MM.1S (cell line): ENCODE measurements around the gene EXOC4.

Experiments used
- DNase-seq: peaks from one replicate; pipeline ENCODE4 v3.0.0-alpha.2; 2015
- H2AFZ ChIP-seq: fragments of 300-600 bp; sonication (generic); 2 replicates; pipeline ENCODE4 v1.6.0; 2016; ENCODE audit warnings: antibody characterized with exemption, low read length
- H3F3A ChIP-seq: fragments of 300-600 bp; sonication (generic); 2 replicates; pipeline ENCODE4 v1.6.1; 2016; ENCODE audit warnings: mild to moderate bottlenecking, antibody characterized with exemption, low read length, moderate library complexity, mixed read lengths; ENCODE audit not compliant: insufficient read depth
- H3K27ac ChIP-seq: fragments of 300-600 bp; sonication (generic); 2 replicates; pipeline ENCODE4 v1.5.1; 2016; ENCODE audit warnings: mild to moderate bottlenecking, low read length
- H3K27me3 ChIP-seq: fragments of 300-600 bp; sonication (generic); replicated peaks from 2 replicates; pipeline ENCODE4 v1.6.0; 2016; ENCODE audit warnings: low read length; ENCODE audit not compliant: insufficient read depth
- H3K36me3 ChIP-seq: fragments of 300-600 bp; sonication (generic); replicated peaks from 2 replicates; pipeline ENCODE4 v1.6.1; 2016; ENCODE audit warnings: mild to moderate bottlenecking, low read length, mixed read lengths; ENCODE audit not compliant: insufficient read depth
- H3K4me1 ChIP-seq: fragments of 300-600 bp; sonication (generic); 2 replicates; pipeline ENCODE4 v1.6.1; 2016; ENCODE audit warnings: low read length, mixed read lengths
- H3K4me2 ChIP-seq: fragments of 300-600 bp; sonication (generic); 2 replicates; pipeline ENCODE4 v1.6.0; 2016; ENCODE audit warnings: low read depth, low read length
- H3K4me3 ChIP-seq: fragments of 300-600 bp; sonication (generic); 2 replicates; pipeline ENCODE4 v1.5.1; 2016; ENCODE audit warnings: low read length, mixed read lengths
- H3K79me2 ChIP-seq: fragments of 300-600 bp; sonication (generic); 2 replicates; pipeline ENCODE4 v1.6.1; 2016; ENCODE audit warnings: mixed run types, low read length, mixed read lengths
- H3K9ac ChIP-seq: fragments of 300-600 bp; sonication (generic); 2 replicates; pipeline ENCODE4 v1.6.1; 2016; ENCODE audit warnings: low read length, mixed read lengths
- H3K9me2 ChIP-seq: fragments of 300-600 bp; sonication (generic); replicated peaks from 2 replicates; pipeline ENCODE4 v1.6.1; 2016; ENCODE audit warnings: mild to moderate bottlenecking, low read length, mixed read lengths; ENCODE audit not compliant: insufficient read depth
- H3K9me3 ChIP-seq: fragments of 300-600 bp; sonication (generic); replicated peaks from 2 replicates; pipeline ENCODE4 v1.6.1; 2016; ENCODE audit warnings: mild to moderate bottlenecking, low read length, mixed read lengths; ENCODE audit not compliant: insufficient read depth
- H4K20me1 ChIP-seq: fragments of 300-600 bp; sonication (generic); 2 replicates; pipeline ENCODE4 v1.6.1; 2016; ENCODE audit warnings: mild to moderate bottlenecking, low read length, moderate library complexity, mixed read lengths; ENCODE audit not compliant: insufficient read depth
- CTCF ChIP-seq: fragments of 300-600 bp; sonication (generic); IDR thresholded peaks from 2 replicates; pipeline ENCODE4 v1.5.1; 2016; ENCODE audit warnings: antibody characterized with exemption, low read length, mixed read lengths
- EZH2 ChIP-seq: fragments of 300-600 bp; sonication (generic); optimal IDR thresholded peaks from 2 replicates; pipeline ENCODE3; 2017; ENCODE audit warnings: low read depth, mild to moderate bottlenecking, antibody characterized with exemption, low read length, mixed read lengths
- EZH2phosphoT487 ChIP-seq: fragments of 300-600 bp; sonication (generic); IDR thresholded peaks from 2 replicates; pipeline ENCODE4 v1.6.1; 2018; ENCODE audit warnings: antibody characterized with exemption, low read length

EXOC4 gene

DNA sequence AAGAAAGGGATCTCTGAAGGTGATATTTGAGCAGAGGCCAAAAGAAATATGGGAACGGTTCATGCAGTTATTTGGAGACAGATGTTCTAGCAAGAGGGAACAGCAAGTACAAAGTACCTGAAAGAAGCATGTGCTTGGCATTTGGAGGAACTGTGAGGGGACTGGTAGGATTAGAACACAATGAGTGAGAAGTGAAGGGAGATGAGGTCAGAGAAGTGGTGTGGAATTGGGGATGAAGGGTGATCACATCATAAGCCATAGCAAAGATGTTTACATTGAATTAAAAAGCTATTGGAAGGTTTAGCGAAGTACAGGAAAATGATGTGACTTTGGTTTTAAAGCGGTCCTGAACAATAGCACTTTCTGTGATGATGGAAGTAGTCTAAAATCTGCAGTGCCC is 471.8 kb downstream of the EXOC4 start:
- no peak overlapping the region for H3K9ac ChIP-seq
- no peaks in the 10 kb centered on the region for H3K27me3 ChIP-seq
- TF ChIP-seq EZH2phosphoT487 (no peak), EZH2 (no peak), CTCF (no peak)
- H3K4me1 ChIP-seq, result no peaks in the 10 kb centered on the region
- H3K36me3 ChIP-seq, result no peaks in the 10 kb centered on the region
- H3K4me3 ChIP-seq, result no peak overlapping the region
- DNase-seq, result no peak
- H3F3A ChIP-seq, result no peaks in the 10 kb centered on the region
- H3K9me2 ChIP-seq, result no peaks in the 10 kb centered on the region
- no peak overlapping the region for H2AFZ ChIP-seq
- H4K20me1 ChIP-seq, result no peaks in the 10 kb centered on the region
- H3K9me3 ChIP-seq, result no peaks in the 10 kb centered on the region
- no peaks in the 10 kb centered on the region for H3K79me2 ChIP-seq
- H3K4me2 ChIP-seq, result no peak overlapping the region
- no peak overlapping the region for H3K27ac ChIP-seq

GRCh38 chr7:133727476-133728214 is 474.8 kb downstream of the EXOC4 start:
- no peak for TF ChIP-seq EZH2
- no peak for TF ChIP-seq CTCF
- TF ChIP-seq EZH2phosphoT487, result no peak
- no peak overlapping the region for H3K4me2 ChIP-seq
- H3K4me3 ChIP-seq, result no peak overlapping the region
- H3K27ac ChIP-seq, result no peak overlapping the region
- no peaks in the 10 kb centered on the region for H3K27me3 ChIP-seq
- no peak overlapping the region for H2AFZ ChIP-seq
- no peaks in the 10 kb centered on the region for H4K20me1 ChIP-seq
- no peaks in the 10 kb centered on the region for H3F3A ChIP-seq
- H3K9me2 ChIP-seq, result no peaks in the 10 kb centered on the region
- no peaks in the 10 kb centered on the region for H3K36me3 ChIP-seq
- H3K4me1 ChIP-seq, result no peaks in the 10 kb centered on the region
- H3K9me3 ChIP-seq, result no peaks in the 10 kb centered on the region
- no peak for DNase-seq
- no peak overlapping the region for H3K9ac ChIP-seq
- no peaks in the 10 kb centered on the region for H3K79me2 ChIP-seq

DNA sequence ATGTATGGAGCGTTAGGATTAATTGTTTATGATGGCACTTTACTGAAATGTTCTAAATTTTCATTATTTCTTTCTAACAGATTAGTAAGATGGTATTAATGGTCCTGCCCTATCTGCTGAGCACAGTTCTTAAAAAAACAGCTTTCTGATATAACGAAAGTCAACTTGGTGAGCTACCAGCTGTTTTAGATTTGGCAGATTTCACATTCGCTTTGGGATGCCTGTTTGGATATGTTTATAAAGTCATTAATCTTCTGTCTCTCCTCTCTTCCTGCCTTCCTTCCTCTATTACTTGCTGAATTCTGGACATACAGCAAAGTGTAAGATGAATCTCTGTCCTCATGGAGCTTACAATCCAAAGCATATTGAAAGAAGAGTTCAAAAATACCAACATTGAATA is 477.5 kb downstream of the EXOC4 start:
- no peak for DNase-seq
- no peak overlapping the region for H3K4me2 ChIP-seq
- no peaks in the 10 kb centered on the region for H3K27me3 ChIP-seq
- H3F3A ChIP-seq, result no peaks in the 10 kb centered on the region
- no peaks in the 10 kb centered on the region for H3K9me3 ChIP-seq
- no peak overlapping the region for H3K27ac ChIP-seq
- H3K4me3 ChIP-seq, result no peak overlapping the region
- no peaks in the 10 kb centered on the region for H4K20me1 ChIP-seq
- H3K36me3 ChIP-seq, result no peaks in the 10 kb centered on the region
- TF ChIP-seq EZH2phosphoT487 (no peak), CTCF (no peak), EZH2 (no peak)
- H2AFZ ChIP-seq, result no peak overlapping the region
- no peaks in the 10 kb centered on the region for H3K9me2 ChIP-seq
- H3K79me2 ChIP-seq, result no peaks in the 10 kb centered on the region
- H3K9ac ChIP-seq, result no peak overlapping the region
- no peaks in the 10 kb centered on the region for H3K4me1 ChIP-seq
